Esophagus muscularis mucosa (tissue), 4 donors: ENCODE results near the gene TTBK2.

ENCODE experiments used
- EP300 ChIP-seq: sonication (generic); formaldehyde crosslinking; IDR thresholded peaks from one replicate; pipeline ENCODE4 v1.6.1; 2017; ENCODE audit warnings: antibody characterized with exemption
- POLR2A ChIP-seq: fragments of 450-650 bp; IDR thresholded peaks from one replicate; pipeline ENCODE4 v1.6.1; 2017; ENCODE audit warnings: antibody characterized with exemption, moderate library complexity, mild to moderate bottlenecking, low read depth
- POLR2AphosphoS5 ChIP-seq, 2 donors: sonication (generic); formaldehyde crosslinking; IDR thresholded peaks; one replicate each; pipeline ENCODE4 v1.6.1; 2017; ENCODE audit warnings: antibody characterized with exemption in 2 of 2
- TF ChIP-seq, protein P1 (sequence below), 3 experiments: fragments of 200-600 bp in 2 of 3; fragments of 450-650 bp in 1 of 3; sonication (generic) in 2 of 3; IDR thresholded peaks; one replicate each; pipeline ENCODE4 v1.5.1; 2017 to 2019; ENCODE audit warnings: antibody characterized with exemption in 3 of 3, mild to moderate bottlenecking in 2 of 3, moderate library complexity in 1 of 3

DNA sequence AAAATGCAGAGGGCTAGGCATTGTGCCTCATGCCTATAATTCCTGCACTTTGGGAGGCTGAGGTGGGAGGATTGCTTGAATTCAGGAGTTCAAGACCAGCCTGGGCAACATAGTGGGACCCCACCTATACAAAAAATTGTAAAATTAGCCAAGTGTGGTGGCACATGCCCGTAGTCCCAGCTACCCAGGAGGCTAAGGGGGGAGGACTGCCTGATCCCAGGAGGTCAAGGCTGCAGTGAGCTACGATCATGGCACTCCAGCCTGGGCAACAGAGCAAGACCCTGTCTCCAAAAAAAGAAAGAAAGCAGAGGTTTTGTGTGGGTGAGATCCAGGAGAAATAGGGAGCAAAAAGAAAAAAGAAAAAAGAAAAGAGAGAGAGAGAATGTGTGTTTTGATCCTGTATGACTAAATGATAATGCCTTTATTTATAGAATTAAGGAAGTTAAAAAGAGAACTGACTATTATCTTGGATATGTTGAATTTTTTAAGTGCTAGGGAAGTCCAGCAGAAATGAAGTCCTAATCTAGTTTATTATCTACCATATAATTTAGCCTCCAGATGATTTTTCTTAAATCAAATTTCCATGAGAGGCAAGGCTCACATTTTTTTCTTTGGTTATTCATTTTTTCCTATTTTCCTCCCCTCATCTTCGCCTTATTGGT, 4.8 kb downstream of the TTBK2 start:
- TF ChIP-seq, protein P1, sequence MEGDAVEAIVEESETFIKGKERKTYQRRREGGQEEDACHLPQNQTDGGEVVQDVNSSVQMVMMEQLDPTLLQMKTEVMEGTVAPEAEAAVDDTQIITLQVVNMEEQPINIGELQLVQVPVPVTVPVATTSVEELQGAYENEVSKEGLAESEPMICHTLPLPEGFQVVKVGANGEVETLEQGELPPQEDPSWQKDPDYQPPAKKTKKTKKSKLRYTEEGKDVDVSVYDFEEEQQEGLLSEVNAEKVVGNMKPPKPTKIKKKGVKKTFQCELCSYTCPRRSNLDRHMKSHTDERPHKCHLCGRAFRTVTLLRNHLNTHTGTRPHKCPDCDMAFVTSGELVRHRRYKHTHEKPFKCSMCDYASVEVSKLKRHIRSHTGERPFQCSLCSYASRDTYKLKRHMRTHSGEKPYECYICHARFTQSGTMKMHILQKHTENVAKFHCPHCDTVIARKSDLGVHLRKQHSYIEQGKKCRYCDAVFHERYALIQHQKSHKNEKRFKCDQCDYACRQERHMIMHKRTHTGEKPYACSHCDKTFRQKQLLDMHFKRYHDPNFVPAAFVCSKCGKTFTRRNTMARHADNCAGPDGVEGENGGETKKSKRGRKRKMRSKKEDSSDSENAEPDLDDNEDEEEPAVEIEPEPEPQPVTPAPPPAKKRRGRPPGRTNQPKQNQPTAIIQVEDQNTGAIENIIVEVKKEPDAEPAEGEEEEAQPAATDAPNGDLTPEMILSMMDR (IDR thresholded peaks at IDR 0.05) = no peak
- TF ChIP-seq POLR2A (no peak), POLR2AphosphoS5 (IDR thresholded peaks at IDR 0.05) (no peak), EP300 (no peak)
